GM12875 (cell line): ENCODE measurements around the gene THSD4.

Source experiments
- H3K4me3 ChIP-seq: one replicate; pipeline ENCODE4 v1.5.1; 2011; ENCODE audit warnings: low read depth, low read length, control low read depth
- CTCF ChIP-seq: IDR thresholded peaks from 2 replicates; pipeline ENCODE4 v1.5.1; 2011; ENCODE audit warnings: low read depth, mild to moderate bottlenecking, control low read depth, inconsistent platforms, low read length, moderate library complexity, borderline replicate concordance; ENCODE audit not compliant: insufficient read depth

The THSD4 gene

GRCh38 chr15:71706461-71707229 is 591.4 kb downstream of the THSD4 start:
- H3K4me3 ChIP-seq = no peak overlapping the region
- TF ChIP-seq CTCF = no peak

DNA sequence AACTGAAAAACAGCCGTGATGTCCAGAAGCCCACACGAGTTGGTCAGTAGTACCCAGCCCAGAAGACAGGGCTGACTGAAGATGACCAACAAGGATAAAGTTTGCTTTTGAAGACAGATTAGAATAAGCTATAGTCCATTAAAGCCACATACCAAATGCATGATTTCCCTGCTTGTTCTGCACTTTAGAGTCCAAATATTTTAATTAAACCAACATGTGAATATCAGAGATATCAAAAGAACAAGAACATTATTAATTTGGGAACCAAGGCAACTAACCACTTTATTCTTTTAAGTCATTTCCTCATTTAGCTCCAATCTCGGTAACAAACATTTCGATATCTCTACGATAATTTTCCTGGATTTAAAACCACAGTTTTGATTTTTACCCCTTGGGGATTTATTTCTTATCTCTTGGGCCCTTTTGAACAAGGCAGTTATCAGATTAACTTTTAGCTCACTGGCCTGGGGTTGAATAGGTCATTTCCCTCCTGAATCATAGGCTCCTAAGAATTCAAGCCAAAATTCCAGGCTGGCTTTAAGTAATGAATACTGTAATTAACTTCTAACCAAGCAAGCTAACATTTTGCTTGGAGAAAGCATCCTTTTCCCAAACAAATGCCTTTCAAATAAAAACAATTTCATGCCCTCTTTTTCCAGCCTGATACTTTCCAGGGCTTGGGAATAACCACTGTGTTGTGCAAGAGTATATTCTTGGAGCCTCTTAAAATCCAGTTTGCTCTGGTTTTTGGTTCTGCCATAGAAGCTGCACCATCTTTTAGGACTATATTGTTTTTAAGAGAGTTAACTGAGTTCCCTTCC is 592.2 kb downstream of the THSD4 start:
- no peak overlapping the region for H3K4me3 ChIP-seq
- no peak for TF ChIP-seq CTCF

GRCh38 chr15:71708051-71708429 is 592.8 kb downstream of the THSD4 start:
- no peak overlapping the region for H3K4me3 ChIP-seq
- TF ChIP-seq CTCF = no peak

- TF ChIP-seq CTCF = no peak
- no peak overlapping the region for H3K4me3 ChIP-seq
These were observed 593.5 kb downstream of the THSD4 start for GRCh38 chr15:71708741-71709140.

DNA sequence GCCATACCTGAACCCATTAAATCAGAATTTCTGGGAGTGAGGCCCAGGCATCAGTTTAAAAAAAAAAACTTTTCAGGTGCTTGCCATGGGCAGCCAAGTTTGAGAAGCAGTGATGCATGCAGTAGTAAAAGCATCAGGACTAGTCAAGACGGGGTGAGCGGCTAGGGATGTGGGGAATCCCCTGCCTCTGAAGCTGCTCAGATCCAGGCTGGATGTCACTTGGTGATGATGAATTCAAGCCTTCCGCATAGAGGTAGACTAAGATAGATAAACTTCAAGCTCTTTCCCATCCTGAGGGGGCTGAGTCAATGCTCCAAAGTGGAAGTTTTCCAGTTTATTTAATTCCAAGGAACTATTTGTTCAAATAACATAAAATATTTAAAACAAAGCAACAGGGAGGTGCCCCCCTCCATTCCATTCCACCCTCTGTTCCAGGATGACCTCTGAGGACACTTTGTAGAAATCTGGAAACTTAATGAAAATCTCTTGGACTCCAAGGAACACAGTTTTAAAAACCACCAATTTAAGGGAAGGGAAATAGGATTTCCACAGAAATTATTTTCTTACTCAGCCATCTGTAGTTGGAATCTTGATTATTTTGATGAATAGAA is 594.6 kb downstream of the THSD4 start:
- H3K4me3 ChIP-seq = no peak overlapping the region
- no peak for TF ChIP-seq CTCF

- no peak for TF ChIP-seq CTCF
- H3K4me3 ChIP-seq = no peak overlapping the region
These were observed 596.9 kb downstream of the THSD4 start for GRCh38 chr15:71712182-71712581.

DNA sequence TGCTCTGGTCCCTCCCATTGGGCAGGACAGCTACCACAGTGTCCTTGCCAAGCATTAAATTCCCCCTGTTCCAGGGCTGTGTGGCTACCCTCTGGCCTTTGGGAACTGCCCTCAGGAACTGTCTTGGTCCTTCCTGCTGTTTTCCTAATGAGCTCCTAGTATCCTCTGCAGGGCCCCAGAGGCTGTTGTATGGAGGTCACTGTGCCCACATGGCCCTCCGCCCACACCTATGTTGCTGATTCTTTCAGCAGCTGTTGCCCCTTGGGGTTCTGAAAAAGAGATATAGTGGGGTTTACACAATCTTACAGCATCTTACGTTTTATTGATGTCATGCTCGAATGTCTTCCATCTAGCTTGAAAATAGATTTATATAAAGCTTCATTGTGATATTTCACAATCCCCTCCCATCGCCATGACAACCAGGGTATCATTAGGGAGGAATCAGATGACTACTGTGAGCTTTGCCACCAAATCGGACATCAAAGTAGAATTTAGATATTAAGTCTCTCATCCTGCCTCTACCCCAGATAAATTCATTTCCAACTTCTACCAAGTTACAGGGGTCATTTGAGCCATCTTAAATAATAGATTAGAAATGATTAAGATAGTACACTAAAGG is 598.0 kb downstream of the THSD4 start:
- TF ChIP-seq CTCF = no peak
- H3K4me3 ChIP-seq = no peak overlapping the region
